GM12873 (cell line): ENCODE results near the gene KCNJ16.

Experiments used
- TF ChIP-seq, protein P1 (sequence below): IDR thresholded peaks from 2 replicates; pipeline ENCODE4 v1.5.1; 2012; ENCODE audit warnings: low read depth, mild to moderate bottlenecking, moderate library complexity, low read length, control low read depth; ENCODE audit not compliant: insufficient read depth; ENCODE audit errors: missing control alignments

Gene KCNJ16

DNA sequence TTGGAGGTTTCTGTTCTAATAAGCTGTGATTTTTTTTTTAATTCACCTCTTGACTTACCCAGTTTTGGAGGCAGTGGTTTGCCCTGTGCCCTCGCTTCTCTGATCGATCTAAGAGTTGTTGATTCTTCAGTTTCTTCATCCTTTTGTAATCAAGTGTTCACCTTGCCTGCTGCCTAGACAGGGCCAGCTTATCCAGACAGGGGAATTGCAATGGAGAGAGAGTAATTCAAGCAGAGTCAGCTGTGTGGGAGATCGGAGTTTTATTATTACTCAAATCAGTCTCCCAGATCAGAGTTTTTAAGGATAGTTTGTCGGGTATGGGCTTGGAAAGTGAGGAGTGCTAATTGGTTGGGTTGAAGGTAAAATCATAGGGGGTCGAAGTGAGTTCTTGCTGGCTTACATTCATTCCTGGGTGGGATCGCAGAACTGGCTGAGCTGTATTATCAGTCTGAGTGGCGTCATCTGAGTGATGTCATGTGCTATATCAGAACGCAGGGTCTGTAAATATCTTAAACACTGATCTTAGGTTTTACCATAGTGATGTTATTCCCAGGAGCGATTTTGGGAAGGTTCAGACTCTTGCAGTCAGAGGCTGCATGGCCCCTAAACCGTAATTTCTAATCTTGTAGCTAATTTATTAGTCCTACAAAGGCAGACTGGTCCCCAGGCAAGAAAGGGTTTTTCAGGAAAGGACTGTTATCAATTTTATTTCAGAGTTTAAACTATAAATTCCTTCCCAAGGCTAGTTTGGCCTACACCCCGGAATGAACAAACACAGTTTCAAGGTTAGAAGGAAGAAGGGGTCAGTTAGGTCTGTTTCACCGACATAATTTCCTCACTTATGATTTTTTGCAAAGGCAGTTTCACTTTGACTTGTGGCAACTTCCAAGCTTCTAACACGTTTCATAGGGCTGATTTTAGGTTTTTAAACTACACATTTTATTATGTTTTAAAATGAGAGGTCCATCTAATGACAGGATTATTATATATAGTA is 21.5 kb upstream of the KCNJ16 start:
- TF ChIP-seq, protein P1, sequence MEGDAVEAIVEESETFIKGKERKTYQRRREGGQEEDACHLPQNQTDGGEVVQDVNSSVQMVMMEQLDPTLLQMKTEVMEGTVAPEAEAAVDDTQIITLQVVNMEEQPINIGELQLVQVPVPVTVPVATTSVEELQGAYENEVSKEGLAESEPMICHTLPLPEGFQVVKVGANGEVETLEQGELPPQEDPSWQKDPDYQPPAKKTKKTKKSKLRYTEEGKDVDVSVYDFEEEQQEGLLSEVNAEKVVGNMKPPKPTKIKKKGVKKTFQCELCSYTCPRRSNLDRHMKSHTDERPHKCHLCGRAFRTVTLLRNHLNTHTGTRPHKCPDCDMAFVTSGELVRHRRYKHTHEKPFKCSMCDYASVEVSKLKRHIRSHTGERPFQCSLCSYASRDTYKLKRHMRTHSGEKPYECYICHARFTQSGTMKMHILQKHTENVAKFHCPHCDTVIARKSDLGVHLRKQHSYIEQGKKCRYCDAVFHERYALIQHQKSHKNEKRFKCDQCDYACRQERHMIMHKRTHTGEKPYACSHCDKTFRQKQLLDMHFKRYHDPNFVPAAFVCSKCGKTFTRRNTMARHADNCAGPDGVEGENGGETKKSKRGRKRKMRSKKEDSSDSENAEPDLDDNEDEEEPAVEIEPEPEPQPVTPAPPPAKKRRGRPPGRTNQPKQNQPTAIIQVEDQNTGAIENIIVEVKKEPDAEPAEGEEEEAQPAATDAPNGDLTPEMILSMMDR = no peak

DNA sequence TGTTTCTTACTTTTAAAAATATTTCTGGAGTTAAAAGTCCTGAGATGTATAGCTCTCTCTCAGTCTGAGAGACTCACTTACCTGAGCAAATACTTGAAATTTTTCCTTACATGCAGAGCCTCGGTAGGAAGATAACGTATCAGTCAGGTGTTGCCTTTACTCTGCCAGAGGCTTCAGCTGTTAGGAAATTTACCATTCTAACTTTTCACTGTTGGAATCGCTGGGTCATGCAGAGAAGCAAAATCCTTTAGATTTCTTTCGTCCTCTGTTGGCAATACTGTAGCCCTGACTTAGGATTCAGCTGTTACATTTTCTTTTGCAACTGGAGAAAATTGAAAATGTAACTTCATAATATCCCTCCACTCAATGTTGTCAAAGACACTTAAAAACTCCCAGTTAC is 20.0 kb upstream of the KCNJ16 start:
- TF ChIP-seq, protein P1 = no peak

DNA sequence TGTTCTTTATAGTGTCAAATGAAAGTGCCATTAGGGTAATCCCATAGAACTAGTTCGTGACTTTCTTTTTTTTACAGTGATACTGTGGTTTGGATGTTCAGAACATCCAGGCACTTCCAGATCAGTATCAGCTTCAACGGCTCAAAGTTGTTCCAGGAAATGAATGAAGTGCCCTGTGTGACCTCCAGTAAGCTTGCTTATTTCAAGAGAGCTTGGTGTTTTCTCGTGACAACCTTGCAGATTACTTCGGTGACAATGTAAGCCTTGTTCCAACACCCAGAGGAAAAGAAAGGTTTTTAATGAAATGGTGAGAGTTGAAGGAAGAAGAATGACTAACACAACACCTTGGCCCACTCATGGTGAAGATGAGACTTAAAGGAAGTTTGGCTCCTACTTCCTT is 16.0 kb upstream of the KCNJ16 start:
- TF ChIP-seq, protein P1 = no peak

- TF ChIP-seq, protein P1 = no peak
Measured at GRCh38 chr17:70059649-70060048, 15.4 kb upstream of the KCNJ16 start.

DNA sequence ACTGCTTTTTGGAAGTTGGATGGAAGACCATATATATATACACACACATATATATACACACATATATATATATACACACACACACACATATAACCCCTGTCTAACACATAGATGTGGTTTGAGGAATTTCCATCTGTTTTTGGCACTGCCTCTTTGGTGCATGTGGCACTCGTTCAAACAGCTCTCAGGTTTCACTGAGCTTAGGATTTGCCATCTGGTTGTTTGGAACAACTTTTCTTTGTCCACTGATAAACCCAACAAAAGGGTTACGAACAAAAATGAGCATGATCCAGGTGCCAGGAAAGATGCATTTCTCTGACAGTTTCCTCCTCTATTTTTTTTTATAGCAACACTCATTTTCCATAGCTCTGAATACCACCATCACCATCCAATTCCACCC is 14.6 kb upstream of the KCNJ16 start:
- TF ChIP-seq, protein P1 = no peak

- TF ChIP-seq, protein P1 = no peak
Measured at GRCh38 chr17:70067134-70067533, 7.9 kb upstream of the KCNJ16 start.

DNA sequence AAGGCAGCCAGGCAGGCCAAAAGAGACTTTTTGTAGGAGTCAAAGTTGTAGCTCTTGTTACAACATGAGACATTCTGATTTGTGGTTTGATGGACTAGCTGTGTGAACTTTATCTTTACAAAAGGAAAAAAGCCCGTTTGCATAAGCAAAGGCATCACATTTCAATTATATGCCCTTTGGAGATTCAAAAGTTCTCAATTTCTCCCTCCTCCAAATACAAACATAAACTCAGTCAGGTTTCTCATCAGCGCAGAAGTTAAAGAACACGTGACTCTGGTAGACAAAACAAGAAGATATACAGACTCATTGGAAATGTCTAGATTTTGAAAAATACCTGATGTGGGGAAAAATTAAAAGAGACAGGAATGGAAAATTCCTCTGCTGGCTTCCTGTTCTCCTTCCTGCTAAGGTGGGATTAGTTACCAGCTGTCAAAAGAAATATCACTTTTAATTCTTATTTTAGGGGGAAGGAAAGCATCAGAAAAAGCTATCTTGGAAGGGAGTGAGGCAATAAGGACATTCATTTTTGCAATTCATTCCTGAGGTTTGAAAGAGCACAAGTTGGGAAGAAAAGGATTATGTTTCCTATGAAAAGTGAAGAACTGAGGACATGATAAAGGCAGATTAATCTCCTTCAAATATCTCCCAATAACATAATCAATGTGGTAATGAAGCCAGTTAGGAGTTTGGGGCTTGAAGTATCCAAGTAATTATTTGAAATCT is 4.6 kb upstream of the KCNJ16 start:
- TF ChIP-seq, protein P1 = no peak
